GM21529 (cell line): ENCODE measurements around the gene PRR9.

Source experiments
- ATAC-seq: cut with Tn5 transposase; IDR thresholded peaks from one replicate; pipeline ENCODE4 v1.9.1; 2021; ENCODE audit not compliant: unreplicated experiment

Gene PRR9

GRCh38 chr1:153262462-153263157 is 45.2 kb downstream of the PRR9 start:
- ATAC-seq = no peak

- ATAC-seq = no peak
These were observed 48.1 kb downstream of the PRR9 start for GRCh38 chr1:153265457-153265856.
